Fibroblast of mammary gland (primary cell): ENCODE data around the gene STXBP2.

Source experiments
- DNase-seq: peaks from one replicate; pipeline ENCODE4 v3.0.0-alpha.2; 2010; ENCODE audit warnings: low read depth
- H3K4me3 ChIP-seq: 2 replicates; pipeline ENCODE4 v1.5.1; 2011; ENCODE audit warnings: low read depth, mild to moderate bottlenecking, low read length, moderate library complexity; ENCODE audit not compliant: control insufficient read depth
- CTCF ChIP-seq: conservative IDR thresholded peaks from 2 replicates; pipeline ENCODE4 v1.5.1; 2011; ENCODE audit warnings: low read depth, low read length, inconsistent platforms; ENCODE audit not compliant: control insufficient read depth, insufficient read depth

STXBP2 gene

DNA sequence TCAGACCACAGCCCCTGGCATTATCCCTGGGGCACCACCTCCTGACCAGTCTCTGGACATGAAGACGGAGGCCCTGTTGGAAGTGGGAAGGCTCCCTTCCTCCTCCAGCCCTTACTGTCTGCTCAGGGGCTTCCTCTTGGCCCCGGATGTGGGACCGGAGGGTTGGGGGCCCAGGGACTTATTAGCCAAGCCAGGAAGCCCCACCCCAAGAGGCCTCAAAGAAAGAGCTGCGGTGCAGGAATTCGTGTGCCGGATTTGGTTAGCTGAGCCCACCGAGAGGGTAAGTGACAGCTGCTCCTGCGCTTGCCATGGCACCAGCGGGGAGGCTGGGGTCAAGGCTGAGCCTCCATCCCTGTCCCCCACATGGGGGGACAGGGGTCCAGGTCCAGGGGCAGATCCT lies 31.9 kb downstream of the STXBP2 start, which contains the start of gene RETN:
Gene RETN (plus strand): TSS at position 208 of the 400 bp plus-strand sequence. CDS start 278 bp downstream, outside the sequence.
- TF ChIP-seq CTCF: no peak
- DNase-seq: no peak
- H3K4me3 ChIP-seq: no peak within 1 kb of the TSS

GRCh38 chr19:7669641-7670040 lies 32.7 kb downstream of the STXBP2 start:
- no peak overlapping the region for H3K4me3 ChIP-seq
- no peak for TF ChIP-seq CTCF
- DNase-seq: no peak

GRCh38 chr19:7670150-7670783 lies 33.4 kb downstream of the STXBP2 start:
- DNase-seq: no peak
- no peak overlapping the region for H3K4me3 ChIP-seq

DNA sequence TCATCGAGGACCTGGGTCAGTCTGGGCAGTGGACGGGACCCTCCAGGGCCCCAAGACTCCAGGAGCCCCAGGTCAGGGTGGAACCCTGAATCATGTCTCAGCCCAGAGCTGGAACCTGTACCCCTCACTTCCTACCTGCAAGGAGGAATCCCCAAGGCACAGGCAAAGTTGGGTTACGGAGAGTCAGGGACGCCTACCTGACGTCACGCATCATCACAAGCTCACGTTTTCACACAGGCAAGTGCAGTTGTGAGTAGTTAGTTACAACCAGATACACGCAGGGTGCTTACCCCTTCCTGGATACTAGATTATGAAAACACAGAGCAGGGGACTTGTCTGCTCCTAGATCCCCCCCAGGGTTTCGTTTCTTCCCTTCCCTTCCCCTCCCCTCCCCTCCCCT lies 33.9 kb downstream of the STXBP2 start:
- no peak for TF ChIP-seq CTCF
- no peak overlapping the region for H3K4me3 ChIP-seq
- DNase-seq: no peak

More at GRCh38 chr19:7670150-7670783, 33.4 kb downstream of the STXBP2 start:
- no peak for TF ChIP-seq CTCF

DNA sequence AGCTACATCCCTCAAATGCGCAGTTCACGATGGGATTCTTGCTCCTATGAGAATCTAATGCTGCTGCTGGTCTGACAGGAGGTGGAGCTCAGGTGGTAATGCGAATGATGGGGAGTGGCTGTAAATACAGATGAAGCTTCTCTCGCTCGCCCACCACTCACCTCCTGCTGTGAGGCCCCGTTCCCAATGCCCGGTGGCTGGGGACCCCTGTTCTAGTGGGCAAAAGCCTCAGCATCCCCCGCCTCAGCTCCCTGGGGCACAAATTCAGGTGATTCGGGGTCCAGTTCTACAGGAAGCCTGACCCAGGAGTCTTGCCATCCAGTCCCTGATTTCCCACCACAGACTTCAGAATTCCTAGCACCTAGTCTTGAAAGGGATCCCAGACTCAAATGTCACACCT lies 35.6 kb downstream of the STXBP2 start:
- TF ChIP-seq CTCF: no peak
- no peak overlapping the region for H3K4me3 ChIP-seq
- DNase-seq: no peak

- H3K4me3 ChIP-seq: no peak overlapping the region
- DNase-seq: peak; percentile 84
- no peak for TF ChIP-seq CTCF
These were observed 37.4 kb downstream of the STXBP2 start for GRCh38 chr19:7674010-7675005.
